ENCODE data around the gene EDNRB. TPM values are rescaled to one million over a fixed set of nuclear protein-coding genes. Genes with fewer than 3 reads are reported as not detected.
"Not testable (repeated sequence)": the region's sequence is repeated elsewhere in the genome, so short reads cannot be mapped to it uniquely, and the experiment has no call there.

The EDNRB gene
- total RNA-seq, 1 donor from 2014 or later = 2.1 TPM

DNA sequence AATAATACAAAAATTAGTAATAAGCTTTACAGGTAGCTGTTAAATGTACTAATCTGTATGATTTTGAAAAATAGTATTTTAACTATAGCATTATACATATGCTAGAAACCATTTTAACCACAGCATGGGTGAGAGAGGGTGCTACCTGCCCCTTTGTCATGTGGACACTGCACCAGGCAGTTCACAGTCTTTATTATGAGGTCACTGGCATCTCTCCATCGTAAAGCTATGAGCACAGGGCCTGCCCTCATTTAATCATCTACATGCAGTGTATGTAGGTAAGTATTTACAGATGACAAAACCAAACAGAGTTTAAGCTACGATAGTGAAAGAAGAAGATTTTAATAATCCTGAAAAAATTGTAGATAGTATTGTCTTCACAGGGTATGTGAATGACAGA lies 21.7 kb downstream of the EDNRB start:
- DNase-seq (ENCODE audit: low read depth, low spot score) = no peak

DNA sequence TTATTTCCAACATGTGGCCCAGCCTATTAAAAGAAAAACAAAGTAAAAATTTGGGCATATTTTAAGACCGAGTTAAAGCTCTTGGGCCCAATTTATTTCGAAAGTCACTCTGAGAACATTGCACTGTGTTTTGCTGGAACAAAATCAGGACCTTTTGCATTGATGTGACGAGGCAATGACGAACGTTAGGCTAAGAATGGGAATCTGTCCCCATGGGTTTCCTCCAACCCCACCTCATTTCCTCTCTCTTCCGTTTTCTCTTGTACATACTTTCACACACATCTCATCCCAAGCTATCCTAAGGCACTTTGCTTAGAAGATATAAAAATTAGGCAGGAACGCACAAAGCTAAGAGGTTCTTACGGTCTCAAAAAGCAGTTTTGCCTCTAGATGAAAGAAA lies 22.1 kb downstream of the EDNRB start:
- DNase-seq (ENCODE audit: low read depth, low spot score) = peak; percentile 29

- no peak for DNase-seq (ENCODE audit: low read depth, low spot score)
Observed at GRCh38 chr13:77894743-77895142, 23.9 kb downstream of the EDNRB start.

GRCh38 chr13:77893066-77893465 lies 25.6 kb downstream of the EDNRB start:
- DNase-seq (ENCODE audit: low read depth, low spot score) = no peak

GRCh38 chr13:77892491-77892890 lies 26.1 kb downstream of the EDNRB start:
- no peak for DNase-seq (ENCODE audit: low read depth, low spot score)

GRCh38 chr13:77891486-77891885 lies 27.1 kb downstream of the EDNRB start:
- DNase-seq (ENCODE audit: low read depth, low spot score) = no peak

DNA sequence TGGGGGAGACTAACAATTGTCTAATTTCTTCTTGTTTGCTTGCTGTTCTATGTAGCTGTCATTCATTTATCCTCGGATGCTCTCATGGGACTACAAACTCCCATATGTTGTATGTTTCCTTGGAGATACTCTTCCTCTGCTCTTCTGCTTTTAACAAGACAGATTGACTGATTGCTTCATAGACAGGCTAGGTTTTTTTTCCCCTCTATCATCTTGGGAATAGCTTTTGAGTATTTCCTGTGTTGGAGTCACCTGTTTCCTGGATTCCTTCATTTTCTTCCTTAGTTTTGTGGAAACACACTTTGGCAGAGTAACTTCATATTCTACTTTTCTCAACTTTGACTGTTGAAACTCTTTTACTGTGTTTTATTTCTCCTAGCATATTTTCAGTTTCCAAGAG lies 27.6 kb downstream of the EDNRB start:
- no peak for DNase-seq (ENCODE audit: low read depth, low spot score)

DNA sequence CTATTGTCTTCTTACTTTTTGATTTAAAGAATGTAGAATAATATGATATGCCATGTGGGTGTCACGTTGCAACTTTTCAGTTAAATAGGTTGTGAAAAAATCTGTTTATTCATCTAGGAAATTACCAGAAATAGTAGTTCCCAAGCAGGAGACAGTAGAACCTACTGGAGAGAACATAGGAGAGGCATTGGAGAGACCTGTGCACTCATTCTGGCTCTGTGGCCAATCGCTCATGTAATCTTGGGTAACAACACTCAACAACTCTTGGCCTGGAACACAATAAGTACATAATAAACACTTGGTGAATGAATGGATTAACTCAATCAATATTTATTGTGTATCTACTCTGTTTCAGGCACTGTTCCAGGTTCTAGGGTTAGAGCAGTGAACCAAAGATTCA lies 35.3 kb downstream of the EDNRB start:
- no peak for DNase-seq (ENCODE audit: low read depth, low spot score)

- DNase-seq (ENCODE audit: low read depth, low spot score) = no peak
Observed at GRCh38 chr13:77878190-77878589, 40.4 kb downstream of the EDNRB start.

- no peak for DNase-seq (ENCODE audit: low read depth, low spot score)
Observed at GRCh38 chr13:77876176-77876575, 42.5 kb downstream of the EDNRB start.

GRCh38 chr13:77874406-77874805 lies 44.2 kb downstream of the EDNRB start:
- peak; percentile 19 for DNase-seq (ENCODE audit: low read depth, low spot score)

DNA sequence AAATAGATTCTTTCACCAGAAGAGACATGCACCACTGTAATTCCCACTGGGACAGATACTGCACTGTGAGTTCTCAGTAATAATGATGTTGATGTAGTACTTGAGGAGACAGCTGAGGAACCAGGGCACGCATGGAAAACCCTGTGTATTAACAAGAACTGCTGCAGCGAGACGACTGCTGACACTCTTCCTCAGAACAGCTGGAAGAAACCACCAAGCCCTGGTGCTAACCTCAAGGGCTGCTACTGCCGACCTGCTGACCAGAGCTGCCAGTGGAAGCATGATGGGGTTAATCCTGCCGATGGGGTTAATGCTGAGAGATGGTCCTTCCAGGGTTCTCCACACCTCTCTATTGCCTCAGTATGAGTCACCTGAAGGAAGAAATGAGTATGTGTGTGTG lies 45.6 kb downstream of the EDNRB start:
- DNase-seq (ENCODE audit: low read depth, low spot score) = no peak

- no peak for DNase-seq (ENCODE audit: low read depth, low spot score)
Observed at GRCh38 chr13:77871596-77871995, 47.0 kb downstream of the EDNRB start.

DNA sequence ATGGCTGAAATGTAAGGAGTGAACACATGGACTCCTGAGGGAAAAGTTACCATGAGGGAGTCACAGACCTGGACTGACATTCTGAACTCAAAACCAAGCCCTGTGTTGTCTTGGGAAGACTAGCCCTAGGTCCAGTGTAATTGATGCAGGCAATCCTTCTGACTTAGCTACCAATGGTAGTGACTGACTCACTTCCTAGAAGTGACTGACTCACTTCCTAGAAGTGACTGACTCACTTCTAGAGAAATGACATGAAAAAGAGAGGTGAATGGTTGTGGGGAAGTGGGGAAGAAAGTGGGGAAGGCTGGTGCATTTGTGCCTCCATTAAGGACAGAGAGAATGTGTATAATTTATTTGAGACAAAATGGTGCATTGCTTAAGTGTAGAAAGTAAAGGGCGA lies 49.9 kb downstream of the EDNRB start:
- DNase-seq (ENCODE audit: low read depth, low spot score) = no peak

DNA sequence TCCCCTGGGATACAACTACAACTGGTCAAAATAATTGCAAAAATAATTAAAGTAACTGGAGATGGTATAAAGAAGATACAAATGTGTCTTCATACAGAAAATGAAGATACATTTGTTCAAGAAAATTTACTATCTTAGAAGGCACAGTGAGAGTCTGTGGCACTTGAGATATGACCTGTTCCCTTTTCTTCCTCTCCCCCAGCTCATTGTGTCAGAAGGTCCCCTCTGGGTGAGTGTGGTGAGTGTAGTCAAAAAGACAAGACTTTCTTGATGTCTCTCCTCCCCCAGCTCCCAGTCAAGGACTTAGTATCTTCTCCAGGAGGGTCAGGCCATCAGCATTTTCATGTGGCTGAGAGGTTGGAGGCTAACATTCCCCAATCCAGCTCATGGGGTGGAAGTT lies 51.7 kb downstream of the EDNRB start:
- no peak for DNase-seq (ENCODE audit: low read depth, low spot score)

DNA sequence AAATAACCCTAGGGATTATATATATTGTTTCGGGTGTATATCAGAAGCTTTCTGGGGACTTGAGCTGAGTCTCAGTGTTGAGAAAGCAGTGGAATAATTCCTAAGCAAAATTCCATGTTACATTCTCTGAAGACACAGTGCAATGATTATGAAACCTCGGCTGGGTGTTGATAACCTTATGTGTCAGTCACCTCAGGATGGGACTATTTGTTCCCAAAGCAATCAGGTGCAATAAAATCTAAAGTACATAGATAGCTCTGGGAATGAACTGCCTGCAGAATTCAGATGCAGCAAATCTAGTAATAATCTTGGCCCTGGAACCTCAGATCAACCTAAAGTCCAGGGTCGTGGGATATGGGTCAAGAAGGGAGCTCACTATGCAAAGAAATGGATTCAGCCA lies 53.0 kb downstream of the EDNRB start:
- no peak for DNase-seq (ENCODE audit: low read depth, low spot score)

DNA sequence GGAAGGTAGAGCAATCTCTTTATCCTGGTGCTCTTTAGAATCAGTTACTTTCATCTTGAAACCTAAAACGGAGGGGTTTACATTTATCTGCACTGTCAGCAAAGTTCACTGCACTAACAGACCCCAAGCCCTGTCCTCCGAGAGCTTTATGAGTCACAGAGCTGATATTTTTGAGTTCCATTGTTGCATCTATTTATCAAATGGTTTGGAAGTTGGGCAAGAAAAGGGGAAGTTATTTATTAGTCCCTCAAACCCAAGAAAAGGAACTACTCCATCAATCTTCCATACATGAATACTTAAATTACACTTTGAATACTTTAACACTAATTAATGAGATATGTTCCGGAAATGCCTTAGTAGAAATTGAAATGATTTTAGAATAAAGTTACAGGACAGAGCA lies 55.5 kb downstream of the EDNRB start:
- no peak for DNase-seq (ENCODE audit: low read depth, low spot score)

DNA sequence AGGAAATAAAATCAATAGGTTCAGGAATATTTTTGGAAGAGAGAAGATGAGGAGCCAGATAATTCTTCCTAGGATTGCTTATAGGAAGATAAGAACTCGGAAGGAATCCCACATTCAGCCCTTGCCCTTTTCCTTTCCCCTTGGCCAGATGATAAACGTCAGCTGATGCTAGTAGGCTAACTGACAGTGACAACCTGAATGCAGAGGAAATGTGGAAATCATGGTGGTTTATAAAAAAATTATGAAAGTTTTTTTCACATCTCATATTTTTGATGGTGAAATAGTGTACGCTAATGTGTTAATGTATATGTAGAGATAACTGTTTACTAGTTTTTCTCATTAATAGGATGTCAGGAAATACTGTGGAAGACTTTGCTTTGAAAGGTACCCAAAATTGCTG lies 56.9 kb downstream of the EDNRB start:
- DNase-seq (ENCODE audit: low read depth, low spot score) = no peak

DNA sequence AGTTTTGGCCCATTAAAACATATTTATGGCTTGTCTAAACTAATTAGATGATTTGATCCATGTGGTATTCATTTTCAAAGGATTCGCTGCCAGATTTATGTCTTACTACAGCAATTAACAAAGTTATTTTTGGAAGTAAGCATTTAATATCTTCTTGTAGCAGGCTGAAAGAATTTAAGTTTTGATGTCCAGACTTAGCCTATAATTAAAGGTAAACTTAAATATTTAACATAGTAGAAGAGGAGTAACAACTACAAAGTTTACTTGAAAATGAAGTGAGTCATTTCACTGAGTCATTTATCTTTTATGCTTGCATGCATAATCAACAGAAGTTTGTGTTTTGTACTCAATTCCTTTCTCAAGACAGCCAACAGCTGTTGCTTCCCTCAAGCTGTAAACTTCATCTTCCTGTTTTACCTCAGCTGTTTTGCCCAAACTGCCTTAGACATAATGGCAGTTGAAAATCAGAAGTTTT lies 58.1 kb downstream of the EDNRB start:
- DNase-seq (ENCODE audit: low read depth, low spot score) = peak; percentile 8

- no peak for DNase-seq (ENCODE audit: low read depth, low spot score)
Observed at GRCh38 chr13:77859450-77859849, 59.2 kb downstream of the EDNRB start.

GRCh38 chr13:77857531-77858209 lies 61.0 kb downstream of the EDNRB start:
- DNase-seq (ENCODE audit: low read depth, low spot score) = no peak

- no peak for DNase-seq (ENCODE audit: low read depth, low spot score)
Observed at GRCh38 chr13:77853703-77854102, 64.9 kb downstream of the EDNRB start.

DNA sequence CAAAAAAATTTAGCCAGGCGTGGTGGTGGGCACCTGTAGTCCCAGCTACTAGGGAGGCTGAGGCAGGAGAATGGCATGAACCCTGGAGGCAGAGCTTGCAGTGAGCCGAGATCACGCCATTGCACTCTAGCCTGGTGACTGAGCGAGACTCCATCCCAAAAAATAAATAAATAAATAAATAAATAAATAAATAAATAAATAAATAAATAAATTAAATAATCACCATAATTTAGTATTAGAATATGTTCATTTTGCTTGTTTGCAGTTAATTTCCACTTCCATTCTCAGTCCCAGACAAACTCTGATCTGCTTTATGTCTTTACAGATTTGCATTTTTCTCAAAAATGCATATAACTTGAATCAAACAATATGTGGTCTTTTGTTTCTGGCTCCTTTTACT lies 70.6 kb downstream of the EDNRB start:
- not testable (repeated sequence) for DNase-seq (ENCODE audit: low read depth, low spot score)

DNA sequence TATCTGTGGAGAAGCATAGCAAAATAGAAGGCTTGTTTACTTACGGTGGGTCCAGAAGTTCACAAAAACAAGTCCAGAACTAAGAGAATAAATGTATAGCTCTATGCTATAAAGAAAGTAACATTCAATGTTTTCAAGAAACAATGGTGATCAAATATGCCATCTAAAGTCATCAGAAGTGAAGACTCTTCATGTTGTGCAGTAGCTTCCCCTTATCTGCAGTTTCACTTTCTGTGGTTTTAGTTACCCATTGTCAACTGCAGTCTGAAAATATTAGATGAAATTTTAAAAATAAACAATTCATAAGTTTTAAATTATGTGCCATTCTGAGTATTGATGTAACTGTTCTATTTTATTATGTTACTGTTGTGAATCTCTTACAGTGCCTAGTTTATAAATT lies 72.5 kb downstream of the EDNRB start:
- DNase-seq (ENCODE audit: low read depth, low spot score) = no peak
